ENCODE results near the gene ARFGEF3. TPM values are rescaled to one million over a fixed set of nuclear protein-coding genes. Genes with fewer than 3 reads are reported as not detected.
A peak's percentile ranks its signal among the peaks of the same experiment; 100 is the strongest.

ARFGEF3 gene
- total RNA-seq, 4 donors from 2014 or later: 2.8 to 11.8 (median 7.8) TPM

DNA sequence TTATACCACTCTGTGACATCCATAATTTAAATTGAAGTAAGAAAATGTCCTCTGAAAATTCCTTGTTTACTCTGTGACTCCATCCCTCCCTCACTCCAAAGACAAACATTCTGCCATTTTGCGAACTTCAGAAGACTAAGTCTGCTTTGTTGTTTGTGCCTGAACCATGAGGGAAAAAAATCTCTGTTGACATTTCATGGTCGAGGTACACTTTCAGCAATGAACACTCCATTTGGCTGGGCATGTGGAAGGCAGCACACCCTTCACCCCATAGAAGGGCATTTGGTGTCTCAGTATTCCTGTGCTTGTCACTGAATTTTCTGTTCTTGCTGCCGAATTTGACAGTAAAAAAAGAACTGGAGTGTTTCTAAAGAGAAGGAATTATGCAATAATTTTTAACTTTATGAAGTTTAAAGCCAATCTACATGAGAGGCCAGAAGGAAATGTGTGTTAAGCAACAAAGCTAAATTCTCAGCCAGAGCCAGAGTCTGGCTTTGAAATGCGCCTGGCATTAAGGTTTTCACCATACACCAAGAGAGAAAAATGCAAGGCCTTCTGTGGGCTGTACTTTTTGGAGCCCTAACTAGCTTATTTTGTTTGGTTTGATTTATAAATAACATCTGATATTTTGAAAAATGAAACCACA lies 61.3 kb downstream of the ARFGEF3 start:
- no peak for DNase-seq (ENCODE audit: low spot score in 2 of 2)
- WGBS, 2 donors: 58 to 64% methylated on average over 4 of the region's 4 CpGs
- TF ChIP-seq POLR2A (IDR thresholded peaks at IDR 0.05) (no peak), CTCF (IDR thresholded peaks at IDR 0.05) (peak in 1 of 3 donors; percentile 24)
- intact Hi-C loops (cut with DNase I; ENCODE audit: low total_unique reads): no loop called here
- H3K4me3 ChIP-seq (ENCODE audit: low read depth, poor library complexity, severe bottlenecking): no peak overlapping the region

DNA sequence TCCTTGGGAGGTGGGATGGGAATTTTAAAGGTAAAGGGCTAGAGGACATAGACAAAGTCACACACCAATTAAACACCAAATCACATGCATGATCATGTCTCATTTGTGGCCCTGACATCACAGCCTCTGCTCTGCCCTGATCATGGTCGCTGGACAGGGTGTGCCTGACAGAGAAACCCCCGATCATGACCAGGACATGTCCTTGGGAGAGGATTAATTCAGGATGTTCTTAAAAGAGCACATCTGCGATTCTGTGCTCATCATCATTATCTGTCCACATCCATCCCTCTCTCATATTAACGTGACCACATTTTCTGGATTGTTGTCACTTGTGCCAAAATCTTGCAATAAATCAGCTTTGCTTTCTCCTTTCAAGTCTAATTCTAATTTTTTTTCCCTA lies 64.2 kb downstream of the ARFGEF3 start:
- no peak overlapping the region for H3K4me3 ChIP-seq (ENCODE audit: low read depth, poor library complexity, severe bottlenecking)
- WGBS, 2 donors: 53 to 54% methylated on average over 4 of the region's 4 CpGs
- no peak for DNase-seq (ENCODE audit: low spot score in 2 of 2)
- TF ChIP-seq CTCF (IDR thresholded peaks at IDR 0.05): no peak
- no peak for TF ChIP-seq POLR2A (IDR thresholded peaks at IDR 0.05)
- intact Hi-C loops (cut with DNase I; ENCODE audit: low total_unique reads): no loop called here

DNA sequence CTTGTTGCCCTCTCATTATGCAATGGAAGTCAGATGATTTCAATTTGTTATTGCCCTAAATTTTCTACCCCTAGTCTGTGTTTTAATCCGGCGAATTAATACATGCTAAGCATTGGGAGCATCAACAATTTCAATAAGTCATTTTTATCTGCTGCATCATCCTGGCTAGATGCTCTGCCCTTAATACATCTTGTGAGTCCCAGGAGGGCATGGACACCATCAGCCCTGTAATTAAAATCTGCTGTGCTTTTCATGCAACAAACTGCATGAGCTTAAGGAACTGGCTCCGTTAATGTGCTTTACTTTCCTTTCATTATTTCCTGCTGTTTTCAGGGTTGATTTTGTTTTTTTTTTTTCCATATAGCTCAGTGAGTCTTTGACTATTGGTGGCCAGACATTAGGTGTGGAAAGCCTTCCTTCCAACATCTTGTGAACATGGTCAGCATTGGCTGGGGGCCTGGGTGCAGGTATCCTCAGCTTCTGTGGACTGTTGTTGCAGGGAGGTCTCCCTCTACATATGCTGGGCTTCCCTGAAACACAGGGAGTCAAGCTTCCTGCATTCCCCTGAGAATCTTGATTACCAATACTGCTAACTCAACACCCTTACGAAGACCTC lies 65.1 kb downstream of the ARFGEF3 start:
- 58 to 76% methylated on average over 4 of the region's 4 CpGs for WGBS, 2 donors
- TF ChIP-seq CTCF (IDR thresholded peaks at IDR 0.05) (no peak), POLR2A (IDR thresholded peaks at IDR 0.05) (no peak)
- no peak for DNase-seq (ENCODE audit: low spot score in 2 of 2)
- H3K4me3 ChIP-seq (ENCODE audit: low read depth, poor library complexity, severe bottlenecking): no peak overlapping the region
- intact Hi-C loops (cut with DNase I; ENCODE audit: low total_unique reads): no loop called here

- WGBS, 2 donors: 74 to 88% methylated on average over 8 of the region's 8 CpGs
- intact Hi-C loops (cut with DNase I; ENCODE audit: low total_unique reads): no loop called here
- TF ChIP-seq CTCF (IDR thresholded peaks at IDR 0.05) (no peak), POLR2A (IDR thresholded peaks at IDR 0.05) (no peak)
- DNase-seq (ENCODE audit: low spot score in 2 of 2): no peak
- no peak overlapping the region for H3K4me3 ChIP-seq (ENCODE audit: low read depth, poor library complexity, severe bottlenecking)
Measured at GRCh38 chr6:138227316-138227781, 65.6 kb downstream of the ARFGEF3 start.

GRCh38 chr6:138229072-138229471 lies 67.3 kb downstream of the ARFGEF3 start:
- no peak overlapping the region for H3K4me3 ChIP-seq (ENCODE audit: low read depth, poor library complexity, severe bottlenecking)
- WGBS, 2 donors: 72 to 80% methylated on average over 4 of the region's 4 CpGs
- DNase-seq (ENCODE audit: low spot score in 2 of 2): no peak
- intact Hi-C loops (cut with DNase I; ENCODE audit: low total_unique reads): no loop called here
- TF ChIP-seq CTCF (IDR thresholded peaks at IDR 0.05) (no peak), POLR2A (IDR thresholded peaks at IDR 0.05) (no peak)
